HG02981 (cell line): Measurements from ENCODE around the gene ATG2A.

Experiments used
- ATAC-seq: cut with Tn5 transposase; IDR thresholded peaks from one replicate; pipeline ENCODE4 v1.9.1; 2021; ENCODE audit warnings: mild to moderate bottlenecking, moderate library complexity; ENCODE audit not compliant: unreplicated experiment

The ATG2A gene

GRCh38 chr11:64905516-64906313, 11.3 kb downstream of the ATG2A start:
- ATAC-seq: no peak

- no peak for ATAC-seq
Measured at GRCh38 chr11:64903291-64903833, 13.6 kb downstream of the ATG2A start.

GRCh38 chr11:64902102-64902900, 14.7 kb downstream of the ATG2A start:
- ATAC-seq: no peak

GRCh38 chr11:64900774-64901173, 16.2 kb downstream of the ATG2A start:
- no peak for ATAC-seq

GRCh38 chr11:64900263-64900678, 16.7 kb downstream of the ATG2A start:
- ATAC-seq: no peak

DNA sequence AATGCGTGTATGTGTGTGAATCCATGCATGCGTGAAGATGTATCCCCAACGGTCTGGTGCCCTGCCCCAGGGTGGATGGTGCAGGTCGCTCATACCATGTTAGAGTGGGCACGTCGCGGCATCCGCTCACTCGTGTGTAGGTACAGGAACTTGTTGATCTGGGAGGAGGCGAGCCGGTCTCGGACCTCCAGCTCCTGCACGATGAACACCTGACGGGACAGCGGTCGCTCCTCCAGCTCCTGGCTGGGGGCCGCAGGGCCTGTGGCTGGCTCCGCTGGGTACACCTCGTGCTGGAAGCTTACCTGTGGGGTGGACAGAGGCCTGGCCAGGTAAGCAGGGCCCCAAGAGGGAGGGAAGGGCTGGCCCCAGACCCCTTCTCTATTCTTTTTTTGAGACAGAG, 18.5 kb downstream of the ATG2A start:
- no peak for ATAC-seq

- ATAC-seq: no peak
Measured at GRCh38 chr11:64898076-64898445, 18.9 kb downstream of the ATG2A start.

GRCh38 chr11:64897381-64898075, 19.5 kb downstream of the ATG2A start:
- ATAC-seq: no peak

DNA sequence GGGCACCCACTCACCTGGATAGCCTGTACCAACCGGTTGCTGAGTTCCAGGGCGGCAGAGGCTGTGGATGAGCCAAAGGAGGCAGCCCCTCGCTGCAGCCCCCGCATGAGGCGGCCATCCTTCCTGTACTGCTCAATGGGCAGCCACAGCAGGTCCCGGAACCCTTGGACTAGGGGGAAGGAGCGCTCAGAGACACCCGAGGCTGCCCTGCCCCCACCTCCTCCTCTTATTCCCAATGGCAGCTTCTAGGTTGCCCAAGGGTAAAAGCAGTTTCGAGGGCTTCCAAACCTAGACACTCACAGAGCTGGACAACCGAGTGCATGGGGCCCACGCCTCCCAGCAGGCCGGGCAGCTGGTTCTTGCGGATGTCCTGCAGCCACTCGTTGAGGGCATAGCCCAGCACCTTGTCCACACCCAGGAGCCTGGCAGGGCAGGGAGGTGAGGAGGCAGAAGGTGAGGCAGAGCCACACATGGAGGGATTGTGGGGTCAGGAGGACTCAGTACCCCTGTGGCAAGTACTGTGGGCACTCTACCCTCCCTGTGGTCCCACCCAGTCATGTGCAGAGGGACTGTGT, 20.5 kb downstream of the ATG2A start:
- no peak for ATAC-seq

DNA sequence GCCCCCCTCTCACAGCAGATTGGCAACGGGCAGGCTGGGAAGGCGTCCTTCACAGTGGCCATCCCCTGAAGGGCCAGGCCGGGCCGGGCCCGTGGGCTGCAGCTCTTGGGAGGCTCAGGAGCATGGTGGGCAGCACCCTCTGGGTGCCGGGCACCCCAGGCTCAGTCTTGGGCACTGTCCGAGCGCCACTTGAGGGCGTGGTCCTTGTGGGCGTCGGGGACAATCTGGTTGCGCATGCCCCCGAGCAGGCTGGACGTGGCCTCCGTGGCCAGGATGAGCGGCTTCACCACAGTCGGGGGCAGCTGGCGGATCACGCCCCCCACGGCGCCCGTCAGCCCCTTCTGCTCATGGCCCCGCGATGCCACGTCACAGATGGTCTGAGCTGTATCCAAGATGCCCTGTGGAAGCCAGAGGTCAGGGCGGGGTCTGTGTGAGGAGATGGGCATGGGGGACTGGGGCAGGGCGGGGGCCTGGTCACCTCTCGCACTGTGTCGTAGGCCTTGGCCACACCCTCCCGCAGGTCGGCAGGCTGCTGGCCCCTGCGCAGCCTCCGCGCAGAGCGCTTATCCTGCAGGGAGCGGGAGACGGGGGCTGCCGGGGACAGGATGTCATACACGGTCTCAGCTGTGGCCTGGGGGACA, 22.1 kb downstream of the ATG2A start:
- ATAC-seq: no peak

GRCh38 chr11:64894070-64894811, 22.8 kb downstream of the ATG2A start:
- no peak for ATAC-seq

GRCh38 chr11:64893194-64894069, 23.6 kb downstream of the ATG2A start:
- no peak for ATAC-seq

DNA sequence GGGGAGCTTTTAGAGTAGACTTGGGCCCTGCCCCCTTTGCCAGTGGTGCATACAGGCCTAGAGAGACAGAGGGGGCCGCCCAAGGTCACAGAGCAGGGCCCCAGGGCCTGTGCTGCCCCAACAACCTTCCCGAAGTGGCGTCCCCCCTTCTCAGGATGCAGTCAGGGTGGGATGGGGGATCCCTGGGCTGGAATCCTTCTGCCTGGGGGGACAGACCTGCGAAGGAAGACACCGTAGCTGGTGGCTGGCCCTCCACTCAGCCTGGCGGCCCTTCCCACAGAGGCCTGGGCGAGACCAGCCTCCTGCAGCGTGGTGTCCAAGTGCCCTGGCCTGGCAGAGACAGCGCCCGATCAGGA, 24.2 kb downstream of the ATG2A start:
- no peak for ATAC-seq

- no peak for ATAC-seq
Measured at GRCh38 chr11:64892411-64892831, 24.6 kb downstream of the ATG2A start.

GRCh38 chr11:64891880-64892279, 25.1 kb downstream of the ATG2A start:
- ATAC-seq: no peak

GRCh38 chr11:64891215-64891848, 25.7 kb downstream of the ATG2A start:
- no peak for ATAC-seq

- ATAC-seq: no peak
Measured at GRCh38 chr11:64890522-64890939, 26.5 kb downstream of the ATG2A start.

GRCh38 chr11:64888729-64889511, 28.1 kb downstream of the ATG2A start:
- ATAC-seq: no peak
